ENCODE data around the gene ANKRD24.
"Not testable (repeated sequence)": the region's sequence is repeated elsewhere in the genome, so short reads cannot be mapped to it uniquely, and the experiment has no call there.

Gene ANKRD24

GRCh38 chr19:4184718-4185352 is 2.3 kb downstream of the ANKRD24 start:
- TF ChIP-seq, protein P1, sequence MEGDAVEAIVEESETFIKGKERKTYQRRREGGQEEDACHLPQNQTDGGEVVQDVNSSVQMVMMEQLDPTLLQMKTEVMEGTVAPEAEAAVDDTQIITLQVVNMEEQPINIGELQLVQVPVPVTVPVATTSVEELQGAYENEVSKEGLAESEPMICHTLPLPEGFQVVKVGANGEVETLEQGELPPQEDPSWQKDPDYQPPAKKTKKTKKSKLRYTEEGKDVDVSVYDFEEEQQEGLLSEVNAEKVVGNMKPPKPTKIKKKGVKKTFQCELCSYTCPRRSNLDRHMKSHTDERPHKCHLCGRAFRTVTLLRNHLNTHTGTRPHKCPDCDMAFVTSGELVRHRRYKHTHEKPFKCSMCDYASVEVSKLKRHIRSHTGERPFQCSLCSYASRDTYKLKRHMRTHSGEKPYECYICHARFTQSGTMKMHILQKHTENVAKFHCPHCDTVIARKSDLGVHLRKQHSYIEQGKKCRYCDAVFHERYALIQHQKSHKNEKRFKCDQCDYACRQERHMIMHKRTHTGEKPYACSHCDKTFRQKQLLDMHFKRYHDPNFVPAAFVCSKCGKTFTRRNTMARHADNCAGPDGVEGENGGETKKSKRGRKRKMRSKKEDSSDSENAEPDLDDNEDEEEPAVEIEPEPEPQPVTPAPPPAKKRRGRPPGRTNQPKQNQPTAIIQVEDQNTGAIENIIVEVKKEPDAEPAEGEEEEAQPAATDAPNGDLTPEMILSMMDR (IDR thresholded peaks at IDR 0.05): no peak
- TF ChIP-seq ZFX (IDR thresholded peaks at IDR 0.05; ENCODE audit: borderline replicate concordance): no peak

DNA sequence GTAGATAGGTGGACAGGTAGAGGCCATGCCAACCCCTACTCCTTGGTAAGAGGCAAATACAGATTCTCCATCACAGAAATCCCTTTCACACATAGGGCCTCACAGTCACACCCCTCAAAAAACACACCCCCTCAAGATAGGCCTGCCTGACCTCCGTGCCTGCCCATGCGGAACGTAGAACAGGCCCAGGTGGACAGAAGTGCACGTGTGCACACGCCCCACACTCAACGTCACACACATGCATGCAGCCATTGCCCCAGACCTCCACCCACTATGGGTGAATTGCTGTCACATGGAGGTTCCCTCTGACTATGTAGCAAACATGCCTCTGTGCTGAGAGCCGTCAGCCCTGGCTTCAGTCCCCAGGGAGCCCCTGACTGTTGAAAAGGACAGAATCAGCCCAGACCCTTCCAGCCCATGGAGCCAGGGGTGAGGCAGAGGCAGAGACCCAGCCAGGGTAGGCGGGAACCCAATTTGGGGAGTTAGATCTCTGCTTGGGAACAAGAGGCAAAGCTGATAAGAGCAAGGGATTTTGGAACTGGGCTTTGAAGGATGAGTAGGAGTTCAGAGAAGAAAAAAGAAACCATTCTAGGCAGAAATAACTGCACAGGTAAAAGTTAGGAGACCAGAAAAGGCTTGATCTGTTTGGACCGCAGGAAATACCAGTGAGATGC is 3.1 kb downstream of the ANKRD24 start:
- TF ChIP-seq, protein P1 (IDR thresholded peaks at IDR 0.05): no peak
- TF ChIP-seq ZFX (IDR thresholded peaks at IDR 0.05; ENCODE audit: borderline replicate concordance): no peak

More at GRCh38 chr19:4184718-4185352, 2.3 kb downstream of the ANKRD24 start:
- H3K27ac ChIP-seq: peak overlapping the region; percentile 67; the same call in 1 of the 2 replicates

GRCh38 chr19:4186087-4186993 is 3.9 kb downstream of the ANKRD24 start:
- TF ChIP-seq ZFX (IDR thresholded peaks at IDR 0.05; ENCODE audit: borderline replicate concordance): no peak
- TF ChIP-seq, protein P1 (IDR thresholded peaks at IDR 0.05): peak; percentile 91
- H3K27ac ChIP-seq: peak overlapping the region; percentile 55

More for the DNA sequence above, 3.1 kb downstream of the ANKRD24 start:
- H3K27ac ChIP-seq: no peak overlapping the region

DNA sequence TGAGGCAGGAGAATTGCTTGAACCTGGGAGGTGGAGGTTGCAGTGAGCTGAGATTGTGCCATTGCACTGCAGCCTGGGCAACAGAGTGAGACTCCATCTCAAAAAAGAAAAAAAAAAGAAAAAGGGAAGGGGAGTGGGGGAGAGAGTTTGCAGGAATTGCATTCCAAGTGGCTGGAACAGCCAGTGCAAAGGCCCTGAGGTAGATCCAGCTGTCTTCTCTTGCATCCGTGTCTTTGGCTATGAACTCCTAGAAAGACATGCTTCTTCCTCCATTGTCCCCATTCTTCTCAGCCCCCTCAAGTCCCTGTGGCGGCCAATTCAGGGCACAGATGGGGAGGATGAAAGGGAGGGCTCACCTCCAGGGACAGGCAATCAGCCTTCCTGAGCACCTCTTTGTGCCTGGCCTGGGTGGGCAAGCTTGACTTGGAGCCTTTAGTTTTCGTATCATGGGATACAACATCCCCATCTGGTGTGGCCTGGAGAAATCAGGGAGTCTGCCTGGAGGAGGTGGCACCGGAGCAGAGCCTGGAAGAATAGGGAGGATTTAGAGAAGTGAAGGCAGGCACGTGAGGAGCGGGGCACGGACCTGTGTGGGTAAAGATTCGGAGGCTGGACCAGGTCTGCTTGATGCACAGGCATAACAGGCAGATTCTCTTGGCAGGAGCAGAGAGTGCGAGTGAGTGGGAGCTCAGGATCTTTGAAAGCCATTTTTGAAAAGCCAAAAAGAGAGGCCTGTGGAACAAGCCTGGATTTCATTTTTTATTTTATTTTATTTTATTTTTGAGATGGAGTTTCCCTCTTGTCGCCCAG is 5.0 kb downstream of the ANKRD24 start:
- TF ChIP-seq ZFX (IDR thresholded peaks at IDR 0.05; ENCODE audit: borderline replicate concordance): no peak
- TF ChIP-seq, protein P1 (IDR thresholded peaks at IDR 0.05): no peak
- H3K27ac ChIP-seq: peak overlapping the region; percentile 55; the same call in 1 of the 2 replicates

DNA sequence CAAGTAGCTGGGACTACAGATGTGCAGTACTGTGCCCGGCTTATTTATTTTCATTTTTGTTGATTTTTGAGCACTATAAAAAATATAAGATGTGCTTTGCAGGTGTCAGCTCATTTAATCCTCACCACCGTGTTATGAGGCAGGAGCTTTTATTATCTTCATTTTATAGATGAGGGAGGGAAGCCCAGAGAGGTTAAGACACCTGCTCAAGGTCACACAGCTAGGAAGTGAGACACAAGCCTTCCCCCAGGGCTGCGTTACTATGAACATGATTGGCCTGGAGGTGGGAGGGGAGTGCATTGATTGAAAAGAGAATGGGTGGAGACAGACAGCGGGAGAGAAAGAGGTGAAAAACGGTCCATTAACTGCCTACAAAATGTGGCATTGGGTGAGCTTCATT is 7.2 kb downstream of the ANKRD24 start:
- H3K27ac ChIP-seq: no peak overlapping the region
- no peak for TF ChIP-seq ZFX (IDR thresholded peaks at IDR 0.05; ENCODE audit: borderline replicate concordance)
- TF ChIP-seq, protein P1 (IDR thresholded peaks at IDR 0.05): no peak

GRCh38 chr19:4192537-4192936 is 10.0 kb downstream of the ANKRD24 start:
- not testable (repeated sequence) for H3K27ac ChIP-seq

- no peak overlapping the region for H3K27ac ChIP-seq
- TF ChIP-seq ZFX (IDR thresholded peaks at IDR 0.05; ENCODE audit: borderline replicate concordance): no peak
- TF ChIP-seq, protein P1 (IDR thresholded peaks at IDR 0.05): no peak
Observed at GRCh38 chr19:4194353-4194752, 11.9 kb downstream of the ANKRD24 start.

Data from 22Rv1 (cell line).